GM23338 (cell line): ENCODE measurements around the gene TBC1D2B. TPM values are rescaled to one million over a fixed set of nuclear protein-coding genes. Genes with fewer than 3 reads are reported as not detected.

Experiments
- ATAC-seq: fragments of 200-7000 bp; cut with Tn5 transposase; 3 replicates; pipeline ENCODE4 v1.9.1; 2020
- DNase-seq: peaks from one replicate; pipeline ENCODE4 v3.0.0-alpha.2; 2015; ENCODE audit warnings: low spot score
- H2AFZ ChIP-seq: fragments of 200-600 bp; sonication (generic); 2 replicates; pipeline ENCODE4 v1.8.0; 2016; ENCODE audit warnings: antibody characterized with exemption, mild to moderate bottlenecking, moderate library complexity
- H3F3A ChIP-seq: fragments of 200-600 bp; sonication (generic); replicated peaks from 2 replicates; pipeline ENCODE4 v1.8.0; 2017; ENCODE audit warnings: antibody characterized with exemption, mixed run types, low read depth
- H3K27ac ChIP-seq: fragments of 200-600 bp; sonication (generic); 2 replicates; pipeline ENCODE4 v1.6.1; 2016; ENCODE audit warnings: low read depth
- H3K27me3 ChIP-seq: fragments of 200-600 bp; sonication (generic); 2 replicates; pipeline ENCODE4 v1.8.0; 2016; ENCODE audit warnings: mild to moderate bottlenecking, mixed run types, moderate library complexity; ENCODE audit not compliant: insufficient read depth
- H3K36me3 ChIP-seq: fragments of 200-600 bp; sonication (generic); 2 replicates; pipeline ENCODE4 v1.8.0; 2016; ENCODE audit warnings: mild to moderate bottlenecking; ENCODE audit not compliant: insufficient read depth
- H3K4me1 ChIP-seq: fragments of 200-600 bp; sonication (generic); 2 replicates; pipeline ENCODE4 v1.8.0; 2016; ENCODE audit warnings: mild to moderate bottlenecking, moderate library complexity; ENCODE audit not compliant: insufficient read depth
- H3K4me2 ChIP-seq: fragments of 200-600 bp; sonication (generic); 2 replicates; pipeline ENCODE4 v1.7.1; 2017; ENCODE audit warnings: mixed run types
- H3K4me3 ChIP-seq: fragments of 200-600 bp; sonication (generic); 2 replicates; pipeline ENCODE4 v1.6.1; 2016; ENCODE audit warnings: mixed run types
- H3K79me2 ChIP-seq: fragments of 200-600 bp; sonication (generic); replicated peaks from 2 replicates; pipeline ENCODE4 v1.8.0; 2017; ENCODE audit warnings: mild to moderate bottlenecking; ENCODE audit not compliant: insufficient read depth
- H3K9me2 ChIP-seq: fragments of 200-600 bp; sonication (generic); 2 replicates; pipeline ENCODE4 v1.8.0; 2017; ENCODE audit not compliant: insufficient read depth
- H4K20me1 ChIP-seq: fragments of 200-600 bp; sonication (generic); replicated peaks from 2 replicates; pipeline ENCODE4 v1.8.0; 2017; ENCODE audit warnings: mild to moderate bottlenecking; ENCODE audit not compliant: insufficient read depth
- H3K27ac Mint-ChIP-seq: 2 replicates; pipeline ENCODE4 v1.8.0; 2020; ENCODE audit warnings: inconsistent platforms, mild to moderate bottlenecking, moderate library complexity, mixed read lengths
- H3K27me3 Mint-ChIP-seq: 3 replicates; pipeline ENCODE4 v1.8.0; 2022; ENCODE audit warnings: low read depth, mild to moderate bottlenecking, moderate library complexity, mixed read lengths, inconsistent platforms; ENCODE audit not compliant: insufficient read depth, poor library complexity
- H3K36me3 Mint-ChIP-seq: 3 replicates; pipeline ENCODE4 v1.8.0; 2021; ENCODE audit warnings: low read depth, mild to moderate bottlenecking, inconsistent platforms, moderate library complexity, mixed read lengths
- H3K4me1 Mint-ChIP-seq: 3 replicates; pipeline ENCODE4 v1.8.0; 2020; ENCODE audit warnings: mild to moderate bottlenecking, inconsistent platforms, mixed read lengths
- H3K4me3 Mint-ChIP-seq: 3 replicates; pipeline ENCODE4 v1.8.0; 2021; ENCODE audit warnings: moderate library complexity, mild to moderate bottlenecking, inconsistent platforms, mixed read lengths
- H3K9me3 Mint-ChIP-seq: 3 replicates; pipeline ENCODE4 v1.8.0; 2020; ENCODE audit warnings: moderate library complexity, mild to moderate bottlenecking, inconsistent platforms, mixed read lengths
- CTCF ChIP-seq, 2 experiments: fragments of 200-600 bp in 1 of 2; sonication (generic) in 1 of 2; conservative IDR thresholded peaks; 2 replicates each; pipeline versions ENCODE4 v1.5.1 to v1.6.1; 2016 to 2017; ENCODE audit warnings: antibody characterized with exemption in 2 of 2, low read depth in 2 of 2, mild to moderate bottlenecking in 2 of 2, moderate library complexity in 1 of 2
- NANOG ChIP-seq: IDR thresholded peaks from 2 replicates; pipeline ENCODE4 v1.6.1; 2016; ENCODE audit warnings: antibody characterized with exemption, borderline replicate concordance
- POLR2AphosphoS5 ChIP-seq: IDR thresholded peaks from 2 replicates; pipeline ENCODE4 v1.6.1; 2016; ENCODE audit warnings: antibody characterized with exemption, low read depth
- REST ChIP-seq: IDR thresholded peaks from one replicate; pipeline ENCODE4 v1.6.1; 2018; ENCODE audit warnings: antibody characterized with exemption; ENCODE audit not compliant: unreplicated experiment
- ZNF114 ChIP-seq: fragments of 250-450 bp; sonication (Bioruptor Pico); IDR thresholded peaks from 2 replicates; pipeline ENCODE4 v1.5.0; 2020; ENCODE audit warnings: mild to moderate bottlenecking, moderate library complexity
- ZNF331 ChIP-seq: fragments of 250-450 bp; sonication (Bioruptor Pico); IDR thresholded peaks from 2 replicates; pipeline ENCODE4 v1.5.0; 2020; ENCODE audit warnings: low read depth, mild to moderate bottlenecking, moderate library complexity
- polyA plus RNA-seq: library from polyadenylated mRNA; unstranded; fragments of >200 nt; fragmentation: Nextera tagmentation; extraction: Ambion mirVana; gene quantifications from 2 replicates; pipeline ENCODE4 v1.2.1, GENCODE V29; 2016
- total RNA-seq: library from RNA; depleted of rRNA; stranded (reverse); fragments of >200 nt; shearing (Covaris generic); gene quantifications from 2 replicates; pipeline ENCODE4 v1.2.3, GENCODE V29; 2014

TBC1D2B gene
- total and polyA plus RNA-seq, 2 experiments from 2014 or later: 3.6 to 17.8 TPM

- Mint-ChIP-seq H3K4me1 (peaks cover 11% of the 10 kb centered on the region), H3K27ac (no peak overlapping the region), H3K36me3 (no peaks in the 10 kb centered on the region), H3K4me3 (peak overlapping the region; percentile 70), H3K9me3 (no peaks in the 10 kb centered on the region), H3K27me3 (peaks cover 8% of the 10 kb centered on the region)
- H2AFZ ChIP-seq: peak overlapping the region; percentile 98
- no peak for TF ChIP-seq ZNF114
- TF ChIP-seq REST: no peak
- TF ChIP-seq CTCF (conservative IDR thresholded peaks at IDR 0.05; ENCODE audit: low read depth in 2 of 2): no peak
- no peak for TF ChIP-seq POLR2AphosphoS5
- TF ChIP-seq ZNF331 (CRISPR knock-in tag): no peak
- H3K4me3 ChIP-seq: peak overlapping the region; percentile 79
- H3K9me2 ChIP-seq: no peaks in the 10 kb centered on the region
- DNase-seq (no peak), ATAC-seq (no peak)
- H3K27me3 ChIP-seq: 0 out of 2 replicates have a peak, but pooled peaks cover 5% of the 10 kb centered on the region
- no peaks in the 10 kb centered on the region for H3K36me3 ChIP-seq
- peaks cover 18% of the 10 kb centered on the region for H3K4me1 ChIP-seq
- H3K79me2 ChIP-seq: peaks cover 26% of the 10 kb centered on the region
- 0 out of 2 replicates have a peak, but pooled peaks cover 5% of the 10 kb centered on the region for H3F3A ChIP-seq
- no peak overlapping the region for H3K27ac ChIP-seq
- peak overlapping the region; percentile 88 for H3K4me2 ChIP-seq
- 0 out of 2 replicates have a peak, but pooled peaks cover 8% of the 10 kb centered on the region for H4K20me1 ChIP-seq
These were observed 330 bp upstream of the TBC1D2B start for GRCh38 chr15:78077871-78078210.

- peak; percentile 18 for ATAC-seq
- Histone ChIP-seq H3K27ac (no peak overlapping the region), H3K79me2 (peaks cover 38% of the 10 kb centered on the region)
These were observed 1.1 kb downstream of the TBC1D2B start for GRCh38 chr15:78076231-78077052.

More at GRCh38 chr15:78076231-78077052, 1.1 kb downstream of the TBC1D2B start:
- no peaks in the 10 kb centered on the region for H3K9me2 ChIP-seq
- H3K27me3 Mint-ChIP-seq: peaks cover 8% of the 10 kb centered on the region
- no peaks in the 10 kb centered on the region for H3K36me3 ChIP-seq
- H3K27me3 ChIP-seq: 0 out of 2 replicates have a peak, but pooled peaks cover 5% of the 10 kb centered on the region
- DNase-seq: peak; percentile 31
- peaks cover 32% of the 10 kb centered on the region for H3K4me1 ChIP-seq
- H3K4me3 Mint-ChIP-seq: peak overlapping the region; percentile 88
- no peaks in the 10 kb centered on the region for H3K9me3 Mint-ChIP-seq
- H3K27ac Mint-ChIP-seq: peak overlapping the region; percentile 8; the same call in 1 of the 2 replicates
- peak overlapping the region; percentile 89 for H3K4me3 ChIP-seq
- 0 out of 2 replicates have a peak, but pooled peaks cover 8% of the 10 kb centered on the region for H4K20me1 ChIP-seq
- TF ChIP-seq CTCF (conservative IDR thresholded peaks at IDR 0.05; ENCODE audit: low read depth in 2 of 2) (peak; percentile 25 to 36), NANOG (no peak)
- H3K36me3 Mint-ChIP-seq: no peaks in the 10 kb centered on the region
- 0 out of 2 replicates have a peak, but pooled peaks cover 5% of the 10 kb centered on the region for H3F3A ChIP-seq
- H3K4me1 Mint-ChIP-seq: peaks cover 25% of the 10 kb centered on the region
- peak overlapping the region; percentile 92 for H3K4me2 ChIP-seq
- H2AFZ ChIP-seq: peak overlapping the region; percentile 93
